Retinal pigment epithelial cell (primary cell): Measurements from ENCODE around the gene GAS7.
"Not testable (repeated sequence)": the region's sequence is repeated elsewhere in the genome, so short reads cannot be mapped to it uniquely, and the experiment has no call there.

Experiments used
- DNase-seq: peaks from one replicate; pipeline ENCODE4 v3.0.0-alpha.2; 2010; ENCODE audit warnings: low read depth
- H3K4me3 ChIP-seq: 2 replicates; pipeline ENCODE4 v1.5.1; 2011; ENCODE audit warnings: mild to moderate bottlenecking, low read length, control low read depth, moderate library complexity
- CTCF ChIP-seq: conservative IDR thresholded peaks from 2 replicates; pipeline ENCODE4 v1.5.1; 2011; ENCODE audit warnings: low read depth, low read length, control low read depth, inconsistent platforms

The GAS7 gene

GRCh38 chr17:10022416-10022815 lies 176.0 kb downstream of the GAS7 start:
- DNase-seq = no peak
- TF ChIP-seq CTCF = no peak
- no peak overlapping the region for H3K4me3 ChIP-seq

- H3K4me3 ChIP-seq = no peak overlapping the region
- no peak for TF ChIP-seq CTCF
- no peak for DNase-seq
Measured at GRCh38 chr17:10021272-10021984, 177.0 kb downstream of the GAS7 start.

GRCh38 chr17:10019941-10020451 lies 178.4 kb downstream of the GAS7 start:
- DNase-seq = no peak
- TF ChIP-seq CTCF = no peak
- no peak overlapping the region for H3K4me3 ChIP-seq

GRCh38 chr17:10018461-10018891 lies 179.9 kb downstream of the GAS7 start:
- H3K4me3 ChIP-seq = no peak overlapping the region
- no peak for DNase-seq
- no peak for TF ChIP-seq CTCF

- not testable (repeated sequence) for DNase-seq, H3K4me3 ChIP-seq
Measured at GRCh38 chr17:10016958-10017570, 181.3 kb downstream of the GAS7 start.

GRCh38 chr17:10013365-10014112 lies 184.9 kb downstream of the GAS7 start:
- no peak for TF ChIP-seq CTCF
- H3K4me3 ChIP-seq = no peak overlapping the region
- no peak for DNase-seq

GRCh38 chr17:10010752-10011151 lies 187.7 kb downstream of the GAS7 start:
- H3K4me3 ChIP-seq = no peak overlapping the region
- no peak for TF ChIP-seq CTCF
- no peak for DNase-seq
